Measurements from ENCODE around the gene KRT16. TPM values are rescaled to one million over a fixed set of nuclear protein-coding genes. Genes with fewer than 3 reads are reported as not detected.
A peak's percentile ranks its signal among the peaks of the same experiment; 100 is the strongest.
"Not testable (repeated sequence)": the region's sequence is repeated elsewhere in the genome, so short reads cannot be mapped to it uniquely, and the experiment has no call there.

KRT16 gene
- total RNA-seq, 1 experiment from 2014 or later, result not detected

GRCh38 chr17:41615454-41615853 lies 2.9 kb upstream of the KRT16 start:
- H3T11ph ChIP-seq (ENCODE audit: low read length), result no peak overlapping the region
- no peak overlapping the region for H3K23ac ChIP-seq (ENCODE audit: insufficient read length, low read depth, low read length)
- no CpG with 5 or more reads among the region's 7 CpGs for WGBS (ENCODE audit: extremely low coverage, insufficient read length, low lambda C conversion rate)
- H3K4me1 ChIP-seq (ENCODE audit: insufficient read depth, low read length), result no peaks in the 10 kb centered on the region
- no peaks in the 10 kb centered on the region for H3K9me3 ChIP-seq (ENCODE audit: control insufficient read depth, low read depth, low read length)
- H3K4me3 Mint-ChIP-seq, result no peak overlapping the region
- H2BK15ac ChIP-seq (ENCODE audit: low read depth, low read length), result no peak overlapping the region
- H2AFZ ChIP-seq (ENCODE audit: low read length), result no peak overlapping the region
- no peak overlapping the region for H2BK5ac ChIP-seq (ENCODE audit: insufficient read length, low read length)
- peaks cover 5% of the 10 kb centered on the region; the same call in 1 of the 2 replicates for H3K27me3 Mint-ChIP-seq (ENCODE audit: low read depth)
- peak; percentile 85 for DNase-seq
- no peaks in the 10 kb centered on the region for H3K9me3 Mint-ChIP-seq
- H2AK5ac ChIP-seq (ENCODE audit: insufficient read length, low read length), result no peak overlapping the region
- H3K4me2 ChIP-seq (ENCODE audit: insufficient read depth, insufficient read length, low read length), result no peak overlapping the region
- H3K27ac ChIP-seq (ENCODE audit: insufficient read length, low read depth, low read length), result no peak overlapping the region
- no peaks in the 10 kb centered on the region for H3K27me3 ChIP-seq (ENCODE audit: insufficient read depth, low read length)
- no peaks in the 10 kb centered on the region for H3K23me2 ChIP-seq (ENCODE audit: insufficient read length, low read depth, low read length, poor library complexity, severe bottlenecking)
- H3K27ac Mint-ChIP-seq, result no peak overlapping the region
- H2BK120ac ChIP-seq (ENCODE audit: low read depth, low read length, poor library complexity, severe bottlenecking), result no peak overlapping the region
- no peak overlapping the region for H3K18ac ChIP-seq (ENCODE audit: insufficient read length, low read depth, low read length)
- H4K20me1 ChIP-seq (ENCODE audit: control insufficient read depth, insufficient read depth, insufficient read length), result no peaks in the 10 kb centered on the region
- no peak overlapping the region for H4K5ac ChIP-seq (ENCODE audit: insufficient read length, low read depth, low read length)
- peaks cover 3 to 25% of the 10 kb centered on the region in 2 experiments for H3K4me1 Mint-ChIP-seq
- H4K91ac ChIP-seq (ENCODE audit: insufficient read length, low read depth, low read length), result no peak overlapping the region
- no peak overlapping the region for H4K8ac ChIP-seq (replicated peaks; ENCODE audit: insufficient read length, low read depth, low read length)
- no peak overlapping the region for H3K9ac ChIP-seq (ENCODE audit: extremely low read depth, insufficient read length, low read length)
- H3K56ac ChIP-seq (ENCODE audit: insufficient read length, low read depth, low read length), result no peak overlapping the region
- H3K36me3 Mint-ChIP-seq (ENCODE audit: insufficient read depth in 1 of 3, low read depth in 3 of 3), result no peaks in the 10 kb centered on the region
- H2BK20ac ChIP-seq (ENCODE audit: low read depth, low read length, poor library complexity, severe bottlenecking), result no peak overlapping the region
- no peaks in the 10 kb centered on the region for H3K79me1 ChIP-seq (ENCODE audit: insufficient read depth, low read depth, low read length, poor library complexity, severe bottlenecking)
- no peak overlapping the region for H3K14ac ChIP-seq (ENCODE audit: insufficient read depth, low read length)
- H3K4ac ChIP-seq (ENCODE audit: low read depth, low read length), result no peak overlapping the region
- no peak overlapping the region for H2BK12ac ChIP-seq (ENCODE audit: insufficient read length, low read depth, low read length)
- TF ChIP-seq, protein P1, sequence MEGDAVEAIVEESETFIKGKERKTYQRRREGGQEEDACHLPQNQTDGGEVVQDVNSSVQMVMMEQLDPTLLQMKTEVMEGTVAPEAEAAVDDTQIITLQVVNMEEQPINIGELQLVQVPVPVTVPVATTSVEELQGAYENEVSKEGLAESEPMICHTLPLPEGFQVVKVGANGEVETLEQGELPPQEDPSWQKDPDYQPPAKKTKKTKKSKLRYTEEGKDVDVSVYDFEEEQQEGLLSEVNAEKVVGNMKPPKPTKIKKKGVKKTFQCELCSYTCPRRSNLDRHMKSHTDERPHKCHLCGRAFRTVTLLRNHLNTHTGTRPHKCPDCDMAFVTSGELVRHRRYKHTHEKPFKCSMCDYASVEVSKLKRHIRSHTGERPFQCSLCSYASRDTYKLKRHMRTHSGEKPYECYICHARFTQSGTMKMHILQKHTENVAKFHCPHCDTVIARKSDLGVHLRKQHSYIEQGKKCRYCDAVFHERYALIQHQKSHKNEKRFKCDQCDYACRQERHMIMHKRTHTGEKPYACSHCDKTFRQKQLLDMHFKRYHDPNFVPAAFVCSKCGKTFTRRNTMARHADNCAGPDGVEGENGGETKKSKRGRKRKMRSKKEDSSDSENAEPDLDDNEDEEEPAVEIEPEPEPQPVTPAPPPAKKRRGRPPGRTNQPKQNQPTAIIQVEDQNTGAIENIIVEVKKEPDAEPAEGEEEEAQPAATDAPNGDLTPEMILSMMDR (conservative IDR thresholded peaks at IDR 0.05), result no peak; the same call in 2 of the 3 replicates
- H3K79me2 ChIP-seq (ENCODE audit: insufficient read depth, low read length), result no peaks in the 10 kb centered on the region

DNA sequence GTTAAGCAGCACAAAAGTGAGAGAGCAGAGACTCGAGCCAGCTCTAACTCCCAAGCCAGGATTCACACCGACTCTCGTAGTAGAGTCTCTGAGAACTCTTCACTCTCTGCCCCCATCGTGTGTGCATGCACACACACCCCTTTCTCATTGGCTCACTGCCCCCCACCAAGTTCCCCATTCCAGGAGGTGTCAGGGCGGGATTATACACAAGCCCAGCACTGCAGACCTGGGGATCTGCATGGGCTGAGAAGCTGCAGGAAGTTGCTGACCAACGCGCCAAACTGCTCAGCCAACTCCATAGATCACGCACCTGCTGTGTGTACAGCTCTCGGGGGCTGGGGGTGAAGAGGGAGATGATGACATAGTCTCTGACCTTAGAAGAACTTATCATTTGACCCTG lies 2.2 kb upstream of the KRT16 start:
- not testable (repeated sequence) for H3K27me3 Mint-ChIP-seq (ENCODE audit: low read depth); H3K9me3 ChIP-seq (ENCODE audit: control insufficient read depth, low read depth, low read length); DNase-seq; H4K91ac ChIP-seq (ENCODE audit: insufficient read length, low read depth, low read length); H2BK15ac ChIP-seq (ENCODE audit: low read depth, low read length); H2BK120ac ChIP-seq (ENCODE audit: low read depth, low read length, poor library complexity, severe bottlenecking); H2BK5ac ChIP-seq (ENCODE audit: insufficient read length, low read length); H4K8ac ChIP-seq (replicated peaks; ENCODE audit: insufficient read length, low read depth, low read length); H3K9me3 Mint-ChIP-seq; H3T11ph ChIP-seq (ENCODE audit: low read length); H2BK20ac ChIP-seq (ENCODE audit: low read depth, low read length, poor library complexity, severe bottlenecking); H3K79me1 ChIP-seq (ENCODE audit: insufficient read depth, low read depth, low read length, poor library complexity, severe bottlenecking); H3K14ac ChIP-seq (ENCODE audit: insufficient read depth, low read length); H3K36me3 Mint-ChIP-seq (ENCODE audit: insufficient read depth in 1 of 3, low read depth in 3 of 3); H3K27ac ChIP-seq (ENCODE audit: insufficient read length, low read depth, low read length); H4K20me1 ChIP-seq (ENCODE audit: control insufficient read depth, insufficient read depth, insufficient read length); H3K27ac Mint-ChIP-seq; H3K9ac ChIP-seq (ENCODE audit: extremely low read depth, insufficient read length, low read length); H4K5ac ChIP-seq (ENCODE audit: insufficient read length, low read depth, low read length); H3K4ac ChIP-seq (ENCODE audit: low read depth, low read length); H3K23ac ChIP-seq (ENCODE audit: insufficient read length, low read depth, low read length); H2BK12ac ChIP-seq (ENCODE audit: insufficient read length, low read depth, low read length); H3K79me2 ChIP-seq (ENCODE audit: insufficient read depth, low read length); H2AFZ ChIP-seq (ENCODE audit: low read length); H3K23me2 ChIP-seq (ENCODE audit: insufficient read length, low read depth, low read length, poor library complexity, severe bottlenecking); H3K4me2 ChIP-seq (ENCODE audit: insufficient read depth, insufficient read length, low read length); H3K27me3 ChIP-seq (ENCODE audit: insufficient read depth, low read length); H3K18ac ChIP-seq (ENCODE audit: insufficient read length, low read depth, low read length); H2AK5ac ChIP-seq (ENCODE audit: insufficient read length, low read length); H3K4me1 ChIP-seq (ENCODE audit: insufficient read depth, low read length); H3K4me3 Mint-ChIP-seq; H3K56ac ChIP-seq (ENCODE audit: insufficient read length, low read depth, low read length)
- no CpG with 5 or more reads among the region's 9 CpGs for WGBS (ENCODE audit: extremely low coverage, insufficient read length, low lambda C conversion rate)
- peaks cover 5 to 28% of the 10 kb centered on the region in 2 experiments for H3K4me1 Mint-ChIP-seq
